ENCODE measurements around the gene PDZRN4. TPM values are rescaled to one million over a fixed set of nuclear protein-coding genes. Genes with fewer than 3 reads are reported as not detected.

Gene PDZRN4
- total and polyA plus RNA-seq, 2 of the 4 experiments (the other 2 are of a cell fraction): not detected

DNA sequence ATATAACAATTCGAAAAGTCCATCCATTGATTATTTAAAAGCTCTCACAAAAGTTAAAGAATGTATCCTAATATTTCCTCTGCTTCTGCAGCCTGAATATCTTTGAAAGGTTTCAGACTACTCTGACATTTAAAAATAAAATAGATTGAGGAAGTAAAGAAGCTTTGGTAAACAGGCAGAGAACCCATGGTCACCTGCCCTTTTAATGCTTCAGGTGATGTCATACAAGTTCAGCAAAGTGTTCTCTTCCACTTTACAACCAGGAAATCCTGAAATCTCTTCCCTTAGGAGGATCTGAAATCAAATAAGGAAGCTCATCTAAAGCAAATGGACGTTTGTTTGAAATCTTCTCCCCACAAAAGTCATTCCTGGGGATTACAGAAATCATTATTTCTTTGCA lies 322.4 kb downstream of the PDZRN4 start:
- dilution Hi-C loops (cut with HindIII; ENCODE audit: low sequenced_read_pairs, unreplicated experiment): no loop called here
- Histone ChIP-seq H3K56ac (ENCODE audit: extremely low read depth, insufficient read depth, low read length) (no peak overlapping the region), H4K8ac (ENCODE audit: low read depth in 2 of 2, low read length in 2 of 2) (no peak overlapping the region), H4K20me1 (ENCODE audit: insufficient read depth, low read length) (no peaks in the 10 kb centered on the region), H2BK20ac (ENCODE audit: low read depth, low read length) (no peak overlapping the region), H3K9ac (ENCODE audit: low read depth, low read length) (no peak overlapping the region), H3K79me1 (ENCODE audit: low read depth in 1 of 2, low read length in 2 of 2) (no peaks in the 10 kb centered on the region), H3K36me3 (ENCODE audit: control insufficient read depth, insufficient read depth, low read length) (no peaks in the 10 kb centered on the region), H3K14ac (replicated peaks; ENCODE audit: low read depth, low read length) (no peak overlapping the region), H2BK5ac (ENCODE audit: low read depth, low read length, poor library complexity, severe bottlenecking) (no peak overlapping the region), H4K5ac (ENCODE audit: low read depth, low read length) (no peak overlapping the region), H3K4ac (ENCODE audit: low read depth, low read length) (no peak overlapping the region), H3K23ac (ENCODE audit: low read depth, low read length) (no peak overlapping the region), H2BK120ac (ENCODE audit: low read depth, low read length) (no peak overlapping the region), H3K4me3 (ENCODE audit: insufficient read depth, low read depth, low read length) (no peak overlapping the region), H3K4me2 (ENCODE audit: low read depth, low read length) (no peak overlapping the region), H3K27ac (ENCODE audit: insufficient read depth, low read length) (no peak overlapping the region), H2AK9ac (replicated peaks; ENCODE audit: low read depth, low read length, poor library complexity) (no peak overlapping the region), H2AFZ (replicated peaks; ENCODE audit: low read length, poor library complexity) (no peak overlapping the region), H2AK5ac (ENCODE audit: low read depth, low read length) (no peak overlapping the region), H4K91ac (ENCODE audit: insufficient read depth, low read depth, low read length) (no peak overlapping the region), H3K9me1 (ENCODE audit: insufficient read depth, low read length) (no peaks in the 10 kb centered on the region; the same call in 1 of the 2 replicates), H3K9me3 (ENCODE audit: control insufficient read depth, insufficient read depth, low read length) (no peaks in the 10 kb centered on the region), H3K18ac (ENCODE audit: low read depth, low read length) (no peak overlapping the region), H3K27me3 (ENCODE audit: control insufficient read depth, insufficient read depth, low read length) (peaks cover 1% of the 10 kb centered on the region), H2BK15ac (ENCODE audit: low read depth, low read length) (no peak overlapping the region), H3K4me1 (ENCODE audit: control insufficient read depth, insufficient read depth, low read length) (no peaks in the 10 kb centered on the region)
- in situ Hi-C loops (cut with MboI; ENCODE audit: low sequenced_read_pairs): no loop called here
- intact Hi-C loops (cut with micrococcal nuclease): no loop called here
- CTCF ChIA-PET: interaction anchor here (2.7 kb wide), 1 partner anchor 11 kb away, joined by 7 read pairs; no protein-coding TSS in a partner anchor
- ATAC-seq (ENCODE audit: low read depth) (no peak), DNase-seq (no peak)
- TF ChIP-seq CEBPB (IDR thresholded peaks at IDR 0.05; ENCODE audit: low read depth, low read length) (no peak), RAD21 (IDR thresholded peaks at IDR 0.05; ENCODE audit: low read length) (no peak), RFX5 (IDR thresholded peaks at IDR 0.05; ENCODE audit: low read depth, low read length) (no peak), CTCF (conservative IDR thresholded peaks at IDR 0.05; ENCODE audit: low read depth, low read length) (no peak), MAFK (IDR thresholded peaks at IDR 0.05; ENCODE audit: low read depth, low read length) (no peak), RCOR1 (IDR thresholded peaks at IDR 0.05; ENCODE audit: insufficient replicate concordance, low read length) (no peak), MAZ (IDR thresholded peaks at IDR 0.05; ENCODE audit: borderline replicate concordance, low read depth, low read length) (no peak), POLR2A (IDR thresholded peaks at IDR 0.05; ENCODE audit: low read depth, low read length) (no peak), USF2 (IDR thresholded peaks at IDR 0.05; ENCODE audit: low read depth, low read length) (no peak), MXI1 (IDR thresholded peaks at IDR 0.05; ENCODE audit: borderline replicate concordance, low read depth, low read length) (no peak), FOS (IDR thresholded peaks at IDR 0.05; ENCODE audit: low read depth, low read length) (no peak), NFE2L2 (IDR thresholded peaks at IDR 0.05; ENCODE audit: low read depth, low read length) (no peak), BHLHE40 (IDR thresholded peaks at IDR 0.05; ENCODE audit: low read depth, low read length) (no peak), CHD1 (IDR thresholded peaks at IDR 0.05; ENCODE audit: low read depth, low read length) (no peak), SMC3 (IDR thresholded peaks at IDR 0.05; ENCODE audit: low read depth, low read length) (no peak)
- TF ChIP-seq, protein P1, sequence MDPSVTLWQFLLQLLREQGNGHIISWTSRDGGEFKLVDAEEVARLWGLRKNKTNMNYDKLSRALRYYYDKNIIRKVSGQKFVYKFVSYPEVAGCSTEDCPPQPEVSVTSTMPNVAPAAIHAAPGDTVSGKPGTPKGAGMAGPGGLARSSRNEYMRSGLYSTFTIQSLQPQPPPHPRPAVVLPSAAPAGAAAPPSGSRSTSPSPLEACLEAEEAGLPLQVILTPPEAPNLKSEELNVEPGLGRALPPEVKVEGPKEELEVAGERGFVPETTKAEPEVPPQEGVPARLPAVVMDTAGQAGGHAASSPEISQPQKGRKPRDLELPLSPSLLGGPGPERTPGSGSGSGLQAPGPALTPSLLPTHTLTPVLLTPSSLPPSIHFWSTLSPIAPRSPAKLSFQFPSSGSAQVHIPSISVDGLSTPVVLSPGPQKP (IDR thresholded peaks at IDR 0.05; ENCODE audit: borderline replicate concordance, low read depth, low read length): no peak
- BruUV-seq (replicated peaks): no TSS peak
- no CpG with 5 or more reads among the region's 2 CpGs for WGBS, 2 experiments (ENCODE audit: extremely low coverage in 2 of 2, insufficient read length in 1 of 2)
- POLR2A ChIA-PET (ENCODE audit: unreplicated experiment): no interaction called here

Data from IMR-90 (cell line).